Activated naive CD8-positive, alpha-beta T cell treated with anti-CD3 and anti-CD28 coated beads, Interleukin-2, amount 50 U/mL, for 24 hours (primary cell): ENCODE measurements around the gene RXFP4.

Source experiments
- ATAC-seq: fragments of 150-1000 bp; cut with Tn5 transposase; one replicate; pipeline ENCODE4 v1.10.0; 2021
- DNase-seq: peaks from one replicate; pipeline ENCODE4 v3.0.0; 2021
- H3K27ac Mint-ChIP-seq: one replicate; pipeline ENCODE4 v1.8.0; 2021; ENCODE audit warnings: mild to moderate bottlenecking, mixed read lengths
- H3K27me3 Mint-ChIP-seq: one replicate; pipeline ENCODE4 v1.8.0; 2021; ENCODE audit warnings: mixed read lengths
- H3K36me3 Mint-ChIP-seq: one replicate; pipeline ENCODE4 v1.8.0; 2021; ENCODE audit warnings: low read depth, mixed read lengths
- H3K4me1 Mint-ChIP-seq: one replicate; pipeline ENCODE4 v1.8.0; 2021; ENCODE audit warnings: mixed read lengths
- H3K4me3 Mint-ChIP-seq: one replicate; pipeline ENCODE4 v1.8.0; 2021; ENCODE audit warnings: mild to moderate bottlenecking, moderate library complexity, mixed read lengths
- H3K9me3 Mint-ChIP-seq: one replicate; pipeline ENCODE4 v1.8.0; 2021; ENCODE audit warnings: mixed read lengths

The RXFP4 gene

DNA sequence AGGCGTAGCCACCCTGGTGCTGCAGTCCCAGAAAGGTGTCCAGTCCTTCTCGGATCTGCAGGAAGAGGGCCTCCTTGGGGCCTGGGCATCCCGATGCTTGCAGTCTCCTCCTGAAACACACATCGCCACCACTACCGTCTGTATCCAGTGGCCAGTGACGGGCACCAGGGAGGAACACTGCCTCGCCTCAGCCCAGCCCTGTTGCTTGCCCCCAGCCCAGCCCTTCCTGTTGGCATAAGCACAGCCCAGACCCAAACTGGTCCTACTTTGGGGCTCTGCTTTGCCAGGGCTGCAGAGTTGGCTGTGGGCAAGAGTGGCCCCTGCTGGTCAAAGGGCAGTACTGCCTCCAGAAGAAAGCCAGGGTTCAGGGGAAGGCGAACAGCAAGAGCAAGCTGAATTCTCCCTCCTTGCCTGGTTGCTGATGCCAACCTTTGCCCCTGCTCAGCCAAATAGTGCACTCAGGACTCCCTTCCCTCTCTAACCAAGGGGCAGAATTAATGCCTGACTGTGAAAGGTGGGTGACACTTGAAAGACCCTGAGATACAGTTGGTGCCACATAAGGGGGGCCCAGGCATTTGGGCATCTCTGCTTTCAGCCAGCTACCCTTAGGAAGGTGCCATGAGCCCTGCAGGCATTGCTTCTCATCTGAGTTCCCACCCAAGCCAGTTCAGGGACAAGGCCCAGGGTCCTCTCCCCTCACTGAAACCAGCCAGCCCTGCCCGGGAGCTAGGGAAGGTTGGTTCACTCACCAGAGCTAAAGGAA is 48.0 kb downstream of the RXFP4 start:
- H3K9me3 Mint-ChIP-seq: no peaks in the 10 kb centered on the region
- peaks cover 22% of the 10 kb centered on the region for H3K4me1 Mint-ChIP-seq
- H3K4me3 Mint-ChIP-seq: no peak overlapping the region
- H3K27ac Mint-ChIP-seq: no peak overlapping the region
- peak; percentile 77 for DNase-seq
- ATAC-seq: peak; percentile 89
- no peaks in the 10 kb centered on the region for H3K27me3 Mint-ChIP-seq
- H3K36me3 Mint-ChIP-seq: no peaks in the 10 kb centered on the region

DNA sequence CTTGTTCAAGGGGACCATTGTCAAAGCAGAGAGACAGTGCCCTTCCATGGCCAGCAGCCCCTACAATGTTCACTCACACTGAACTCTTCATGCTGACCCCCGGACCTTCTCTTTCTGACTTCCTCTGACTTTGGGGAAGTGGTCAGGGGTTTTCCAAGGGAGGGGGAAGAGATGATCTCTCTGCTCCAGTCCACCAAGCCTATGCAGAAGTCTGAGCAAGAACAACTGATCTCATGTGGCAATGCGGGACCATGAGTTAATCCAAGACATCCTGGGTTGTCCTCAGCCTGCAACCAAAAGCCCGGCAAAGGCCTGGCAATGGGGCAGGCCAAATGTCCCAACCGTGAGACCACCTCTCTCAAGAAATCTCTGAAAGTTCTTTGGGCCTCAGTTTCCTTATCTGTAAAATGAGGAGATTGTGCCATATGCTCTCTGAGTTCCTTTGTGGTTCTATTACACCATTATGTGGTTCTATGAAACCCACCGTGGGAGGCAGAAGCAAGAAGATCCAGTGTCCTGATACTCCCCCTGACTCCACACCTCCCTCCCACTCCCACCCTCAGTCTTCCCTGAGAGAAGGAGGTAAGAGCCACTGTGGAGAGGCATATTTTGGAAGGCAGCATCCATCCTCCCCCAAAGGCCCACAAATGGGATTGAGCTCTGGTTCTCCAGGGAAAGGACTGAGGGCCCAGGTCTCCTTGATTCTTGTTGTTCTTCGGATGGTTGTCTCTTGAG is 48.7 kb downstream of the RXFP4 start:
- no peak for DNase-seq
- Mint-ChIP-seq H3K27ac (no peak overlapping the region), H3K9me3 (no peaks in the 10 kb centered on the region), H3K36me3 (no peaks in the 10 kb centered on the region), H3K27me3 (no peaks in the 10 kb centered on the region), H3K4me3 (no peak overlapping the region), H3K4me1 (peaks cover 22% of the 10 kb centered on the region)
- ATAC-seq: peak; percentile 25
